GM12873 (cell line): ENCODE measurements around the gene STK11IP.

Experiments used
- TF ChIP-seq, protein P1 (sequence below): IDR thresholded peaks from 2 replicates; pipeline ENCODE4 v1.5.1; 2012; ENCODE audit warnings: low read depth, mild to moderate bottlenecking, moderate library complexity, low read length, control low read depth; ENCODE audit not compliant: insufficient read depth; ENCODE audit errors: missing control alignments

STK11IP gene

DNA sequence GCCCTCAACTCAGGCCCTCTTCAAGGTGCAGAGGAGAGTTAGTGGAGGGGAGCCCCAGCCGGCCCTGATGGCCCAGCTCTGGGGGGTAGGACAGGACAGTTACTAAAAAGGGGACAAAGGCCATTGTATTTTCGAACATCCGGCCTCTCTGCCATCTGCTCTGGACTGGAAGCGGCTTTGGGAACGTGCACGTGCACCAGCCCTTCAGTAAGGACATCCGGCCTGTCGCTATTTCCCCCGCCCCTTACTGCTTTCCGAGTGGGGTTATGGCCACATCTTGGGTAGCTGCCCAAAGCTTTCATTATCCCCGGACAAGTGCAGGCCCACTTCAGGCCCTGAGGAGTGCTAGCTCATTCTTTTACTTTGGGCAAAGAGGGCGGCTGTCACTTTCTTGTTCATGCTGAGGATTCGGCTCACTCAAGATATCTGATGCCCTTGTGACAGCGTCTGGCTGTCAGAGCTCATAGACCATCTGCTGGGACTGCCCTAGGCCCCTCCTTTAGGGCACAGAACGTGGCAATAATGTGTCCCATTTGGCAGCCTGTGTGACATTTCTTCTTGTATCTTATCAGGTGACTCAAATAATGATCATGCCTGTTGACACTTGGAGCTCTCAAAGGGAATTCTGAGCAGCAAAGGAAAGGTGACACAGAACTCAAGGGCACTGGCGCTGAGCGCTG lies 47.3 kb downstream of the STK11IP start:
- TF ChIP-seq, protein P1, sequence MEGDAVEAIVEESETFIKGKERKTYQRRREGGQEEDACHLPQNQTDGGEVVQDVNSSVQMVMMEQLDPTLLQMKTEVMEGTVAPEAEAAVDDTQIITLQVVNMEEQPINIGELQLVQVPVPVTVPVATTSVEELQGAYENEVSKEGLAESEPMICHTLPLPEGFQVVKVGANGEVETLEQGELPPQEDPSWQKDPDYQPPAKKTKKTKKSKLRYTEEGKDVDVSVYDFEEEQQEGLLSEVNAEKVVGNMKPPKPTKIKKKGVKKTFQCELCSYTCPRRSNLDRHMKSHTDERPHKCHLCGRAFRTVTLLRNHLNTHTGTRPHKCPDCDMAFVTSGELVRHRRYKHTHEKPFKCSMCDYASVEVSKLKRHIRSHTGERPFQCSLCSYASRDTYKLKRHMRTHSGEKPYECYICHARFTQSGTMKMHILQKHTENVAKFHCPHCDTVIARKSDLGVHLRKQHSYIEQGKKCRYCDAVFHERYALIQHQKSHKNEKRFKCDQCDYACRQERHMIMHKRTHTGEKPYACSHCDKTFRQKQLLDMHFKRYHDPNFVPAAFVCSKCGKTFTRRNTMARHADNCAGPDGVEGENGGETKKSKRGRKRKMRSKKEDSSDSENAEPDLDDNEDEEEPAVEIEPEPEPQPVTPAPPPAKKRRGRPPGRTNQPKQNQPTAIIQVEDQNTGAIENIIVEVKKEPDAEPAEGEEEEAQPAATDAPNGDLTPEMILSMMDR, result no peak

DNA sequence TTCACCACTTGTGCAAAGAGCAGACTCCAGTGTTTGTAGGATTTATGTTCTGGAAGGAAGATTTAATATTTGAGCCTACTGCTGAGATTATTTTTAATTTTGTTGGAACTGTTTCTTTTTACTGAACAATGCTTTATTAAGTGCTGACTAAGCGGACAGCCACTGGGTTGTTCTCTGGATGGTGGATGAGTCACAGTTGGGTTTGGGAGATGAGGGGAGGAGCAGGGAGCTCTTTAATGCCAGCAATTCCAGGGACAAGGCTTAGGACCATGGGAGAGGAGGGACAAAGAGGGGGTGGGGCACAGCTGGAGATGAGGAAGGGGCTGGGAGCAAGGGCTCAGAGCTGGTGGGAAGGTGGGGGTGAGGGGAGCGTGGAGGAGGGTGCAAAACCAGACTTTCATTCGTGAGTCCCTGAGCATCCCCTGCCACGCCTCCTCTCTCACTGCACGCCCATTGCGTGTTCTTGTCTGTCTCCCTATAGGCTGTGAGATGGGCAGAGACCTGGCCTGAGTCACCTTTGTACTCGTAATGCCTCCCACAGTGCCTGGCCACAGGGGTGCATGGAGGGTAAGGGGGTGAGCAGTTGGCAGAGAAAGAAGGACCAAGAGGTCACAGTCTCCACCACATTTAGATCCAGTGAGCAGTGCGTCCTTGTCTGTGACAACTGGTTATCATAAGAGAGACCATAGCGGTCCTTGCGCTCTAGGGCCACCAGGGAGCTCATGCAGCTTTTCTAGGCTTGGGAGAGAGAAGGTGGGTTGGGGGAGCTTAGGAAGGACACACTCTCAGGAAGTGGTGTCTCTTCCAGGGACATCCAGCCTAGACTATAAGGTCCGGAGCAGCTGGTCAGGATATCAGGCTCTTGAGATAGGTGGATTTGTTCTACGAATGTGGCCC lies 48.2 kb downstream of the STK11IP start:
- TF ChIP-seq, protein P1, result no peak

DNA sequence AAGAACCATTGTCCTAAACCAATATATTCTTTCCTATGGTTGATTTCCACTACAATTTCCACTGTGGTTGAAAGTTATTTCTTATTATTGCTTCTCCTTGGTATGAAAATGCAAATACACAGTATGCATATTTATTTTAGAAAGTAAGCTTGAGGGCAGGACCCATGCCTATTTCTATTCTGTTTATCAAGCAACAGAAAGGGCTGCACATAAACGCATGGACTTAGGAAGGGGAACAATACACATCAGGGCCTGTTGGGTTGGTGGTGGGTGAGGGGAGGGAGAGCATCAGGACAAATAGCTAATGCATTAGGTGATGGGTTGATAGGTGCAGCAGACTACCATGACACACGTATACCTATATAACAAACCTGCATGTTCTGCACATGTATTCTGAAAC lies 50.5 kb downstream of the STK11IP start:
- TF ChIP-seq, protein P1, result no peak

DNA sequence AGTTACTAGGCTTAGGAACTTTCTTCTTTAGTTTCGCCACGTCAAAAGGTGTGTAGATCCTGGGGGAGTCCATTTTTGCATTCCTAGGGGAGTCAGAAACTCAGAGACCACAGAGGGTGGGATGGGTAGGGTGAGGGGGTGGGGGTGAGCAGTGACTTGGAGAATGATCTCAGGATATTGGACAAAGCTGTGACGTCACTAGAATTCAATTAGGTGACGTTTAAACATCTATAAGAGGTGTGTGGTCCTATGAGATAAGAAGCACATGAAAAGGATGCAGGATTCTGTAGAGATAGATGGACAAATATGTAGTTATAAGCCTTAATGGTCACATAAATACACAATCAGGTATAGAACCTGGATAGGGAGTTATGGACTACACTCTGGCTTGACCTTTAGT lies 51.3 kb downstream of the STK11IP start:
- TF ChIP-seq, protein P1, result no peak

DNA sequence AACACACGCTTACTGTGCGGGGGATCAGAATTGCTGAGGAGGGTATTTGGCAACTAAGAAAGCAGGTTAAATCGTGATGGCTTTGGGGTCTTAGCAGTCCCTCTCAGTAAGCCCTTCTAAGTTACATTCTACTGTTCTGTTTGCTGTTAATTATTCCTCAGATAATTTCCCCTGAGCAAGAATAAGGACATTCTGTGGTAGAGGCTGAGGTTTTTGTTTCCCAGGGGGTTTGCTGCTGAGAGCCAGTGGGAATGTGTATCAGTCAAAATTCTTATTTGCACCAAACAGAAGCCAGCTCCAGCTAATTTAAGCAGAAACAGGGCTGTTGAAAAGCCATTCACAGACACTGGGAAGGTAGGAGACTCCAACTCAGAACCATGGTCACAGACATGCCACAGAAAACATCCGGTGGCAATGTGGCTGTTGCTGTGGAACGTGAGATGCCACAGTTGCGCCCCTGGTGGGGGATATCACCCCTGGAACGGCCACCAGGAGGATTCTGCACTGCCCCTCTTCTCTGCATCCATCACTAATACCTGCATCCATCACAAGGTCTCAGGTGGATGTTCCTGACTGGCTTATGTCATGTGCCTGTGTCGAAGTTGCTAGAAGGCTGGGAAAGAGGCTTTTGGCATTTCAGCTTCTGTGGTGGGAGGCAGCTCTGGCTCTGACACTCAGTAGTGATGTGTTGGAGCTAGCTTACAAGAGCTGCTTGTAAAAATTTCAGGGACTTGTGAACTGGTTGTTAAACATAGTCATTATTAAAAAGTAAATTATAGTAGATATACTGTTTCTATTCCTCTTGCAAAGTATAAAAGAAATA lies 53.0 kb downstream of the STK11IP start:
- TF ChIP-seq, protein P1, result no peak

DNA sequence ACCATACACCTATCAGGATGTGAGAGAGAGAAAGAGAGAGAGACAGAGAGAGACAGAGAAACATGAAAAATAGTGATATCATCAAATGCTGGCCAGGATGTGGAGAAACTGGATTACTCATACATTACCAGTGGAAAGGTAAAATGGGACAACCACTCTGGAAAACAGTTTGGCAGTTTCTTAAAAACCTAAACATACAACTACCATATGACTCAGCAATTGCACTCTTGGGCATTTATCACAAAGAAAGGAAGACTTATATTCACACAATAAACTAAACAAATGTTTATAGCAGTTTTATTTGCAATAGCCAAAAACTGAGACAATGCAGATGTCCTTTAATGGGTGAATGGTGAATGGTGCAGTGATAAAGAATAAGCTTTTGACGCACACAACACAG lies 58.9 kb downstream of the STK11IP start:
- TF ChIP-seq, protein P1, result no peak
